Activated gamma-delta T cell treated with anti-CD3 and anti-CD28 coated beads, Interleukin-2, amount 50 U/mL, for 16 hours (primary cell): ENCODE data around the gene MTFR1L.

Source experiments
- DNase-seq: peaks from one replicate; pipeline ENCODE4 v3.0.0-alpha.2; 2020; ENCODE audit warnings: low read depth

The MTFR1L gene

DNA sequence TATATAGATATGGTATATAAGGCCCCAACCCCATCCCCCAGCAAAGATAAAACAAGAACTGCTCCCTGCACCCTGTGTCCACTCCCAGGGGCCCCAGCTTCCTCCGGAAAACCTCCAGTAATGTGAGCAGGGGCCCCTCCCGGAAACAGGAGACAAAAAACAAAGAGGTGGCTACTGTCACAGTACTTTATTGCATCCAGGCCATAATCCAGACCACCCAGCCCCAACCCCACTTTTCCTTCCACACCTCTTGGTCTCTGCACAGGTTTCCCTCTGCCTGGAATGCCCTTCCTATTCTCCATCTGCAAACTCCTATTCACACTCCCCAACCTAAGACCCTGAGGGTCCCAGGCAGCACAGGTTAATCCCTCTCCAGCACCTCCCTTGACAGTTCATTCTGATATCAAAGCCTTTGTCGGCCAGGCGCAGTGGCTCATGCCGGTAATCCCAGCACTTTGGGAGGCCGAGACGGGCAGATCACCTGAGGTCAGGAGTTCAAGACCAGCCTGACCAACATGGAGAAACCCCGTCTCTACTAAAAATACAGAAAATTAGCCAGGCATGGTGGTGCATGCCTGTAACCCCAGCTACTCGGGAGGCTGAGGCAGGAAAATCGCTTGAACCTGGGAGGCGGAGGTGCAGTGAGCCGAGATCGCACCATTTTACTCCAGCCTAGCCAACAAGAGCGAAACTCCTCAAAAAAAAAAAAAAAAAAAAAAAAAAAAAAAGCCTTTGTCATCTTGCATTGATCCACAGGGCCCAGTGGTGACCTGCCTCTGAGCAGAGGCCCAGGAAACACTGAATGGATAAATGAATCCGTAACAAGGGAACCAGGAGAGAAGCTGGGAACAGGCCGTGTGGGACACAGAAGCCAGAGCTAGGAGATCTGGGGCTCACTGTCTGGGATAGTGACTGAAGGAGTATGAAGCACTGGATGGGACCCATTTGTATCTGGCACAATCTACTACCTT is 41.8 kb downstream of the MTFR1L start:
- no peak for DNase-seq

DNA sequence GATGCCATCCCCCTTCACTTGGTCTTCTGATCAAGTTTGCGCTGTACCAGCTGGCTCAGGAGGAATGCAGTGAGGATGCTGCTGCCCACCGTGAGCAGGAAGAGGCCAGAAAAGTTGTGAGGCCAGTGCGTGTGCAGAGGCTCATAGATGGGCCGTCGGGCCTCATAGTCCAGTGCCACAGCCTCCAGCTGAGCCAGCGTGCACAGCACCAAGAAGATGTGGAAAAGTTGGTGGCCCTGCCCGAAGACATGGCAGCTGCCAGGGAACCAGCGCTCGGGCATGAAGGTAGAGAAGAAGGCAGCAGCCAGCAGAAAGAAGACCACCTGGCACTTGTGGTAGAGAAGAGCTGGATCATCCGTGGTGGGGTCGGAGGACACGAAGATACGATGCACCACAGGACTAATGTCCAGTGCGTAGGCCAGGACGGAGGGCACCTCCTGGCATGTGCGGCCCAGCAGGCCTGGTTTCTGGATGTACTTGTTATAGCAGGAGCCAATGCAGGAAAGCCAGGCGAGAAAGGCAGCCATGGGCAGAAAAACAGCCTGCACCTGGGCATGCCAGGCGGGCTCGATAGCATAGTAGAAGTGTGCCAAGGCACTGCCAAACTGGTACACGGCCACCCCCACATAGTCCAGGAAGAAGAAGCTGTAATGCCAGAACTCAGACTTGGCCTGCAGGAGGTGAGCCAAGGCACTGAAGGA is 43.2 kb downstream of the MTFR1L start:
- no peak for DNase-seq

DNA sequence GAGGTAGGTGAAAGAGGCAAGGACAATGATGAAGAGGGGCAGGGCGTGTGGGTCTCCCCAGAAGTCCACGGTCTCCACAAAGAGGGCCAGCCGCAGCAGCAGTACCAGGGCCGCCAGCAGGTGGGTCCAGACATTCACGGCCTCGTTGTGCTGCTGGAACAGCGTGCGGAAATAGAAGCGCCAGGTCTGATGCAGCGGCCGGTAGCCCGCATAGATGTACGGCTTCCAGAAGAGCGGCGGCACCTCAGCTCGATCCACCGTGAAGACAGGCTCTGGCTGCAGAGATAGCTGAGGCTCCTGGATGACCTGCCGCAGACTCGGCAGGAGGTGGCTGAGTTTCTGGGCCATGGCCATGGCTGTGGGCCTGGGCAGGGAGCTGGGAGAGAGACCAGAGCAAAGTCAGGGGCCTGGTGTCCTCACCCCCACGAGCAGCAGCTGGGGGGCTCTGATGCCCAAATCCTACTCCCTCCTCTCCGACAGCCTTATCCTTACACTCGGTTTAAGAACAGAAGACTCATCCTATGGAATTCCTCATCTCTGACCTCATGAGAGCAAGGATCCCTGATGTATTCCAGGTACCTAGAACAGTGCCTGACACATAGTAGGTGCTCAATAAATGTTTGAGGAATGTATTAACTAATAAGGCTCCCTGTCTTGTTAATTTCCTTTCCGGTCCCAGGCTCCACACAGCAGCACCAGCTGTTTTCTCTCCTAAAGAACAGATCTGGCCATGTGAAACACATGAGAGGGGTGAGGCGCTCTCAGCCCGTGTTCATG is 43.9 kb downstream of the MTFR1L start:
- no peak for DNase-seq

DNA sequence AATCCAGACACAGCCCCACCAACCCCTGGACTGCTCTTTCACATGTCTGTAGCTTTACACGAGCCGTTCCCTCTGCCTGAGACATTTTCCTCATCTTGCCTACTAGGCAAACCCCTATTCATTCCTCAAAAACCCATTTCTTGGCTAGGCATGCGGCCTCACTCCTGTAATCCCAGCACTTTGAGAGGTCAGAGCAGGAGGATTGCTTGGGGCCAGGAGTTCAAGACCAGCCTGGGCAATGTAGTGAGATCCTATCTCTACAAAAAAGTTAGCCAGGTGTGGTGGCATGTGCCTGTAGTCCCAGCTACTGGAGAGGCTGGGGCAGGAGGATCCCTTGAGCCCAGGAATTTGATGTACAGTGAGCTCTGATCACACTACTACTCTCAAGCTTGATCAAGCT is 44.7 kb downstream of the MTFR1L start:
- DNase-seq: no peak

DNA sequence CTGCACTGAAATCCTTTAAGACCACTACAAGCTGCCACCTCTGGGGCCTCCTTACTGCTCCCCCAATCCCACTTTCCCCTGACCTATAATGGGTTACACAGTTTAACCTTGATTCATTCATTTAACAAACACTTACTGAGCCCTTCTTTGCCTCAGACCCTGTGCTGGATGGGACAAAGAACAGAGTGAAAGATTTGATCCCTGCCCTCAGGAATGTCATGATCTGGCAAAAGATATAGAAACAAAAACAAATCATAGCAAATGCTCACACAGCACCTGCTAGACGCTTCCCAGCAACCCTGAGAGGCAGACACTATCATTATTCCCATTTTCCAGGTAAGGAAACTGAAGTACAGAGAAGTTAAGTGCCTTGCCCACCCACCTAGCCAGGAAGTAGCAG is 46.5 kb downstream of the MTFR1L start:
- DNase-seq: no peak

DNA sequence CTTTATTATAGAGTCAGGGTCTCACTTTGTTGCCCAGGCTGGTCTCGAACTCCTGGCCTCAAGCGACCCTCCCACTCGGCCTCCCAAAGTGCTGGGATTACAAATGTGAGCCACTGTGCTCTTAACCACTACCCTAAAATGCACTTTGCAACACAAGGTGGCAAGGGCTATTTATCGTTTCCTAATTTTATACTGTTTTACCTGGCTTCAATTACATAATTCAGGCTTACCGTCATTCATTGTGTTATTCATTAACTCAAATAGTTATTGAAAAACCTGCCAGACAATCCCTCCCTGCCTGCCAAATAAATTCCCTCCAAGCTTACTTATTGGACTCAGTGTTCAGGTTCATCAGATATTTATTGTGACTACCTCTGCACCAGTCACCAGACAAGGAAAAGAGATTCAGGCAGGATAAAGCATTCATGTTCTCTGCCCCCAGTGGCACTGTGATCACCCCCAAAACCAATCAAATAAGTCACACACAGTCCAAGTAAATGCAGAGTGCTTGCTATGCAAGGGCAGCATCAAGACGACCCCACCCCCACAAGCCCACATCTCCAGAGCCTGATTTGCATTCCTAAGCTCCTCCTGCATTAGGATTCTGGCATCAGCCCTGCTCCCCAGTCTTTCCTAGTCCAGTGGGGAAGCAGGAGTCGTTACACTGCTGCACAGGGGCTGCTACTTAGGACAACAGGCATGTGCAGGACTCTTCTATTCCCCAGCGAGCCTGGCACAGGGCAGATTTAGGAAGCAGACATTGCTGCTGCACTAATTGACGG is 47.6 kb downstream of the MTFR1L start:
- DNase-seq: no peak

DNA sequence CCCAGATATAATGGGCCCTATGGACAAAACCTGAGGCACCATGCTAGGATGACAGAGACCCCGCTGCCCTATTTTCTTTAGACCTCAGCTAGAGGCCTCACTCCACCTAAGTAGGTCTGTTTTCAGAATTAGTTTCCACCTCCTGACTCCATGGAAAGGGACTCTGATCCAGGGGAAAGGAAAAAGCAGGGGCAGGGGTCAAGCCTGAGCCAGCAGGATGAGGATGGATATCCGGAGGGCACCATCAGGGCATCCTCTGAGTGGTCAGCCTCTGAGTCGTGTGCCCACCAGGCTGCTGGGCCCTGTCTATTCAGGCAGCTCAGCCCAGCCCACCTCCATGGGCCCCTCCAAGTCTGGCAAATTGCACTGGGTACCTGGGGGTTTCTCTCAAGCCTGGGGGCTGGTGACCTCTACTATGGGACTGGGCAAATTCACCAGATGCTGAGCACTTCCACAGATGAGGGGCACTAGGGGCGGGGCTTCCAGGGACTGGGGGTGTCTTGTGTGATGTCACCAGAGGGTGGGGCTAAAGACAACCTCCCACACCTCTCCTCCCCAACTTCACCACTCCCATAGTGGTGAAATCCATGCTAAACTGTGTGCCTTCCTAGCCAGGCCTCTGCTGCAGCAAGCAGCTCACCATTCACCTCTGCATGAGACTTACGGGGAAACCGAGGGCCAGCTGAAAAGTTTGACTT is 50.3 kb downstream of the MTFR1L start:
- DNase-seq: no peak

DNA sequence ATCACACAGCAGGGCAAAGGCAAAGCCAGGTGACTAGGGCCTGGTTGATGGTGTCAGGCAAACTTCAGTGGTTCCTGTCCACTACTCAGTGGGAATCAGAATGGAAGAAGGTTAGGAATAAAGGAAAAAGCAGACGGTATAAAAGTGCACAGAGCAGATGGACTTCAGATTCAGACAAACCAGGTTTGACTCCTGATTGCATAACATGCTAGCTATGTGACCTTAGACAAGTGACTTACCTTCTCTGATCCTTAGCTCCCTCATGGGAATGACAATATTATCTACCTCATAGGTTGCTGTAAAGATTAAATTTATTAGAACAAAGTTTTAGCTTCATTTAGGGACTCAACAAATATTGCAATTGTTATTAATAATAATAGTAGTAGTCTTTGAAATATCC is 50.9 kb downstream of the MTFR1L start:
- no peak for DNase-seq

DNA sequence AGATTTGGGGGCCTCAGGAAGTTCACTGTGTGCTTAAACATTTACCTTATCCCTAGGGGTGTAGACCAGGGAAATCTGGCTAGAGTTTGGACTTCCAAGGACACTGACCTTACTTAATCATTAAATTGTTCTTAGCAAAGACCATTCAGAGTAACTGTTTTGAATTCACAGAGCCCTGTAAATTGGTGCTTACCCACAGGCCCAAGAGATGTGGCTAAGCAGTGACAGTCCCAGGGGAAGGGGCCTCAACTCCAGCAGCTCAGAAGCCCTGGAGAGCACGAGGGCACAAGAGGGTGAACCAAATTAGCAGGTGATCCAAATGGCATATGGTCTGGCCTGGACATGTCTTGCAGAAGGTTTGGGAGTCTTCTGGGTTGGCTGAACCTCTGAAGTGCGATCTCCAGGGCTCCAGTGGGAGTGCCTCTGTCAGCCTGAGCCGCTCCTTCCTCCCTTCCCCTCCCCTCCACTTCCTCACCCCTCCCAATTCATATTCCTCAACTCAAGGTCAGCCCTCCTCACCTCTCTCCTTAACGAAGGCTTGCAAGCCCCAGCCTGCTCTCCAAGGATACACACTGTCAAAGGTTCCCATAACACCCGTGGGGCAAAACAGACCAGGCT is 51.4 kb downstream of the MTFR1L start:
- DNase-seq: no peak

DNA sequence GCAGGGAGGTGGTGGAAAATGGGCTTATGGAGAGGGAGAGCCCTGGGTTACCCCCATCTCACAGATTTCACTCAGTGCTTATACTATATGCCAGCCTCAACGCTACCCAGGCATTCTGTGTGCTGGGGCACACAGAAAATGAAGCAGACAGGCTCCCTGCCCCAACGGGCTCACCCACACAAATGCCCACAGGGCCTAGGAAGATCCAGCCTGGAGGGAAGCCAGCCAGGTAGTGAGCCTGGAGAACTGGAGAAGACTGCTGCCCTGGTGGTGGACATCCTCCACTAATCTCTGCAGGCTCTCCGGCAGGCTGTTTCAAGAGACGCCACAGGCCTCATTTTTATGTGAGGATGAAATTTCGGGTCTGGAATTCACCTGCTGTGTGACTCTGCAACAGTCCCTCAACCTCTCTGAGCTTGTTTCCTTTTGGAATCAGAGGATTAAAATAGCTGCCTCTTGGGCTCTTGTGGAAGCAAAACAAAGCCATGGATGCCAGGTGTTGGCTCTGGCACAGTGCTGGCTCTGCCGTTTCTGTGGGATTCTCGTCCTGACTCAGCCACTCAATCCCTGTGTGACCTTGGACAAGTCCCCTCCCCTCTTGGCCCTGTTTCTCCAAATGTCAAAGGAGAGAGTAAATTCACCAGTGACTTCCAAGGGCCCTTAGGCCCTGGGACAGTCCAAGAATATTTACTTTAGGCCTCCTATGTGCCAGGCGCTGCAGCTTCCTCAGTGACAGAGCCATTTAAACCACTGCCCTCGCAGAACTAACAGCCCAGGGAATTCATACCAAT is 52.1 kb downstream of the MTFR1L start:
- DNase-seq: no peak

DNA sequence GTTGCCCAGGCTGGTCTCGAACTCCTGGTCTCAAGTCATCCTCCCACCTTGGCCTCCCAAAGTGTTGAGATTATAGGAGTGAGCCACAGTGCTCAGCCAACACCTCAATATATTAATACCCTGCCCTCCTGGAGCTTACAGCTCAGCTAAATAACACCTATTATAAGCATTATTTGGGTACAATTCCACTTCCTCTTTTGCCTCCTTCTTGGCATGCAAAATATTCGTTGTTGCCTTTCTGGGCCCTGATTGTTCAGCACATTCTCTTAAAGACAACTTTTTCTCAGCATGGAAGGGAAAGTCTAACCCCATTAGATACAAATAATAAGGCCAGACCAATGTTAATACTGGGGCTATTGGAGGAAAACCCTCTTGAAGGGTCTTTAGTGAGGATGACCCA is 53.0 kb downstream of the MTFR1L start:
- DNase-seq: no peak

DNA sequence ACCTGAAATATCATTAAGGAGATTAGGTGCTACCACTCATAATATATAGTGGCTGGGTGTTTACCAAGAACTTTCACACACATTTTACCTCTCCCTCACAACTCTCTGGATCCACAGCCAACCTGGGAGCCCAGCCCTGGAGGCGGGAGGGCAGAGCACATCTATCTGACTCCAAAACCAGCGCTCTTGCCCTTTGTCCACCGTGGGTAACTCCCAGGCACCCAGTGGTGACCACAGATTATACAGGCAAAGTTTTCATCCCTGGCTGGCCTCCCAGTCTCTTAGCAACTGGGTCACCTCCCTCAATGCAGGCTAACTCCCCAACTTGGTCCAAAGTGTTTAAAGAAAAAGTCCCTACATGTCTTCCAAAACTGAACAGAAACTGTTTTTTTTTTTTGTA is 53.4 kb downstream of the MTFR1L start:
- DNase-seq: no peak

DNA sequence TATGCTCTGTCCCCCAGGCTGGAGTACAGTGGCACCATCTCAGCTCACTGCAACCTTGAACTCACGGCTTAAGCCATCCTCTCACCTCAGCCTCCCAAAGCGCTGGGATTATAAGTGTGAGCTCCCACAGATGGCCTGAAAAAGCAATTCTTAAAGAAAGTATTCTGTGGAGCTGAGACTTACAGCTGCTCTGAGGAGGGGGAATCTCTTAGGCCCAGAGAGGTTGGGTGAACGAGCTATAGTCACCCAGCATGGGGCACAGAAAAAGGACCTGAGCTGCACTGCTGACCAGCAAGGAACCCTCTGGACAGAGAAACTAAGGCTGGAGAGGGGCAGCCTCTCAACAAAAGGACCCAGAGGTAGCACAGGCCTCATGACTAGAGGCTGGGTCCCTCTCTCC is 54.5 kb downstream of the MTFR1L start:
- no peak for DNase-seq

DNA sequence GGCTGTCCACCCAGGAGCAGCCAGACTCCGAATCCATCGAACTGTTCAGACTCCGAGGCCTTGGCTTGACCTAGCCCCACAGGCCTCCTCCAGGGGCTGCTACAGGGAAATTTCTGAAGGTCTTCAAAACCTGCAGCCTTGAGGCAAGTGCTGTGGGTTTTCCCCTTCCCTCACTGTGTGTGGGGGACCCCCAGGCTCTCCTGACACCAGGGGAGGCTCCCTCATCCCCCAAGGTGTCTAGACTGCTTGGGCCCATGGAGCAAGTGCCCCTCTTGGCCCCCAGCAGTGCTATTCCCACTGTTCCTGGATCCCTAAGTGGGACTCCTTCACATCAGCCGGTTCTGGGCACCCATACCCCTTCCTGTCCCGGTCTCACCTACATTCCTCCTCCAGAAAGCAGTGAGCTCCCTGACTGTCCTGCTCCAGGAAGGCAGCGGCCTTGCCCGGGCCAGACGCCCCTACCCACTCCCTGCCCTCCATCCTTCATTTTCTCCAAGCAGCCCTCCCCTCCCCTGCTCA is 54.9 kb downstream of the MTFR1L start:
- no peak for DNase-seq

DNA sequence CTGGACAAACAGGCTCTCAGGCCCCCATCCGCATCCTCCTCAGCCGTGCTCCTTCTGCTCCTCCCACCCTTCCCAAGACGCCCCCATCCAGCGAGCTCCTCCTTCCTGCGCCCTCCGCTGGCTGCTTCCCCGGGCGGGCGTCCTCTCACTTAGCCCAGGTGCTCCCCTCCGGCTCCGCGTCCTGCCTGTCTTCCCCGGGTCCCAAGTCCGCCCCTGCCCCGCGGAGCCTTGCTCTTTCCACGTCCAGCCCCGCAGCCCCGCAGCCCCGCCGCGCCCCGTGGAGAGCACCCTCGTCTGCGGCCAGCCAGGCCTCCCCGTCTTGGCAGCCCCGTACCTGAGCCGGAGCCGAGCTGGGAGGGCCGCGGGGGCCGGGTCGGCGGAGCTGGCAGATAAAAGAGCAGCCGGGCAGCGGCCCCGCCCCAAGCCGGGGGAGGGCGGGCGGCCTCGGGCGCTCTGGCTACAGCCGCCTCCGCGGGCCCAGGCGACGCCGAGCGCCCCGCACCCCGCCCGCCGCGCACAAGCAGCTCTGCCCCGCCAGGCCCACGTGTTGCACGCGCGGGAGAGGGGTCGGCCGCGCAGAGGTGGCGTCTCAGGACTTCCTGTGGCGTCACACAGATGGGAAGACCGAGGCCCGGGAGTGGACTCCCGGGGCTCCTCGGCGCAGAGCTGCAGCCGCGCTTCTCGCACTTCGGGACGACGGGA is 55.6 kb downstream of the MTFR1L start, which contains the start of gene PAQR7:
Gene PAQR7, minus strand, starts transcription at position 555 of the 702 bp plus-strand sequence. CDS start 11,869 bp downstream, outside the sequence.
- DNase-seq: peak; percentile 25

DNA sequence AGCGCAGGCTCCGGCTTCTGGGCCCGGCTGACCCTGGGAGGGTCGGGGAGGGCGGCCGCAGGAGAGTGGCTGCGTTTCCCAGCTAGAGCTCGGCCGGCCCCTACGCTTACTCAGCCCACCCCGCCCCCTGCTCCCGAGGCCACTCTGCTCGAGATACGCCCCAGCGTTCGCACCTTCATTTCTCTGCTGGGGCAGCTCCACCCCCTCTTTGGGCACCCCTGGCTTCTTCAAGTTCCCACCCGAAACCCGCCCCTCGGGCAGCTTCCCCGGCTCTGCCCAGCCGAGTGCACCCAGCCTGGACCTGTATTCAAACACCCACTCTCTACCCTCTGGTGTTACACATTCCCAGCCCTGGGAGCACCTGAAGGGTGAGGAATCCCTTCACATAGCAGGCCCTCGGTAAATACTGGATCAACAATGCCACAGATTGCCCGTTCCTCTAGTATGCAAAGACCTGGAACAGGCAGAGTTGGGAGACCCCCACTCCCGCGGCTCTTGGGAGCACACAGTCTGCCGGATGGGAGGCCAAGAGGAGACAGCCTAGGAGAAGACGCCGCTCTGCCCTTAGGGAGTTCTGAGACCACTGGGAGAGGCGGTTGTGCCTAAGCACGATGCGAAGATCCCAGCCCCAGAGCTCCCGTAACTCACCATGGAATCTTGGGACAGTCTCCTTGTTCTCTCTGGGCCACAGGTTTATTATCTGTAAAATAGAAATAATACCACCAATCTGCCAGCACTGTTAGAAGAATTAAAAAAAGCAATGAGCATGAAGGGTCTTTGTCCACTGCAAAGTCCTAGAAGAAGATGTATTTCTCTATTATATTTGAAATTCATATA is 56.3 kb downstream of the MTFR1L start:
- DNase-seq: peak; percentile 9

DNA sequence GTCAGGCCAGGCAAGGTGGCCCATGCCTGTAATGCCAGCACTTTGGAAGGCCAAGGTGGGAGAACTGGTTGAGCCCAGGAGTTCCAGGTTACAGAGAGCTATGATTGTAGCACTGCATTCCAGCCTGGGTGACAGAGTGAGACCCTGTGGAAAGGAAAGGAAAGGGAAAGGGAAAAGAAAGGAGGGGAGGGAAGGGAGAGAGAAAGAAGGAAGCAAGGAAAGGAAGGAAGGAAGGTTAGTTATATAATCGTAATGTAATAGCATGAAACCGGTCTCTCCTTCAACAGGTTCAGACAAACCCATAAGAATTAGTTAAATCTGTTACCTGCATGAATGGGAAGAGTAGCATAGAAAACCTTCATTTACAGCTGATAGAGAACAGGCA is 56.9 kb downstream of the MTFR1L start:
- DNase-seq: no peak

DNA sequence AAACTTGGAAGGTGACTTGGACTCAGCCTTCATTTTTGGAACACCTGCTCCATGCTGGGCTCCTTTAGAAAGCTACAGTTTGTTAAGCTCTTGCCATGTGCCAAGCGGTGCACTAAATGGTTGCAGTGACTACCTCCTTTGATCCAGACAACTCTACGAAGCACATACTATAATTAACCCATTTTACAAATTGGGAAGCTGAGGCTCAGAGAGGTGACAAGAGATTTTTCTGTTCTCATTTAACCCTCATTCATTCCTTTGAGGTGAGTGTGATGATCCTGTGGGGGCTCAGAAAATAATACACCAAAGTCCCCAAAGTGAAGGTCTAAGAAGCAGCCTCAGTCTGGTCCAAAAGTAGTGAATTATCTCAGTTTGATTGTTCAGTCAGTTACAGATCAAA is 57.4 kb downstream of the MTFR1L start:
- DNase-seq: no peak
